ENCODE data around the gene NDFIP2. TPM values are rescaled to one million over a fixed set of nuclear protein-coding genes. Genes with fewer than 3 reads are reported as not detected.

NDFIP2 gene
- total RNA-seq, 4 donors from 2014 or later = 17.1 to 27.9 (median 20.6) TPM

GRCh38 chr13:79458436-79458835, 22.5 kb upstream of the NDFIP2 start:
- TF ChIP-seq CTCF (IDR thresholded peaks at IDR 0.05; ENCODE audit: low read depth) = no peak

- no peak for TF ChIP-seq CTCF (IDR thresholded peaks at IDR 0.05; ENCODE audit: low read depth)
Observed at GRCh38 chr13:79459906-79460305, 21.0 kb upstream of the NDFIP2 start.

- TF ChIP-seq CTCF (IDR thresholded peaks at IDR 0.05; ENCODE audit: low read depth) = no peak
Observed at GRCh38 chr13:79462895-79463294, 18.1 kb upstream of the NDFIP2 start.

GRCh38 chr13:79463604-79464003, 17.4 kb upstream of the NDFIP2 start:
- no peak for TF ChIP-seq CTCF (IDR thresholded peaks at IDR 0.05; ENCODE audit: low read depth)

GRCh38 chr13:79466872-79467271, 14.1 kb upstream of the NDFIP2 start:
- TF ChIP-seq CTCF (IDR thresholded peaks at IDR 0.05; ENCODE audit: low read depth) = no peak

GRCh38 chr13:79468402-79468801, 12.6 kb upstream of the NDFIP2 start:
- no peak for TF ChIP-seq CTCF (IDR thresholded peaks at IDR 0.05; ENCODE audit: low read depth)

GRCh38 chr13:79468819-79469218, 12.1 kb upstream of the NDFIP2 start:
- TF ChIP-seq CTCF (IDR thresholded peaks at IDR 0.05; ENCODE audit: low read depth) = no peak
